Measurements from ENCODE around the gene UBL5. TPM values are rescaled to one million over a fixed set of nuclear protein-coding genes. Genes with fewer than 3 reads are reported as not detected.
"Not testable (repeated sequence)": the region's sequence is repeated elsewhere in the genome, so short reads cannot be mapped to it uniquely, and the experiment has no call there.

The UBL5 gene
- total RNA-seq, 2 experiments from 2014 or later = 354 to 362 TPM

- CTCF ChIA-PET = no interaction called here
- Mint-ChIP-seq H3K9me3 (ENCODE audit: low read depth) (no peaks in the 10 kb centered on the region), H3K36me3 (peaks cover 12% of the 10 kb centered on the region), H3K4me3 (no peak overlapping the region), H3K27ac (no peak overlapping the region), H3K27me3 (no peaks in the 10 kb centered on the region), H3K4me1 (peaks cover 29% of the 10 kb centered on the region)
- DNase-seq (no peak), ATAC-seq (no peak)
Observed at GRCh38 chr19:9823816-9824215, 3.9 kb upstream of the UBL5 start.

GRCh38 chr19:9828551-9829063, 889 bp downstream of the UBL5 start:
- H3K4me1 Mint-ChIP-seq = peaks cover 28% of the 10 kb centered on the region
- DNase-seq = no peak
- ATAC-seq = no peak
- peaks cover 23% of the 10 kb centered on the region for H3K36me3 Mint-ChIP-seq
- CTCF ChIA-PET = interaction anchor here (0.7 to 1.5 kb wide), 4 partner anchors 29 to 203 kb away, joined by 3 to 5 read pairs (median 4); no protein-coding TSS in a partner anchor
- H3K27me3 Mint-ChIP-seq = no peaks in the 10 kb centered on the region
- peak overlapping the region; percentile 98 for H3K27ac Mint-ChIP-seq
- peak overlapping the region; percentile 96 for H3K4me3 Mint-ChIP-seq
- no peaks in the 10 kb centered on the region for H3K9me3 Mint-ChIP-seq (ENCODE audit: low read depth)

GRCh38 chr19:9834307-9834725, 6.6 kb downstream of the UBL5 start:
- Mint-ChIP-seq H3K27me3 (no peaks in the 10 kb centered on the region), H3K4me3 (peak overlapping the region; percentile 90), H3K9me3 (ENCODE audit: low read depth) (no peaks in the 10 kb centered on the region), H3K4me1 (peaks cover 30% of the 10 kb centered on the region), H3K27ac (peak overlapping the region; percentile 92), H3K36me3 (peaks cover 17% of the 10 kb centered on the region)
- no peak for DNase-seq
- ATAC-seq = no peak
- CTCF ChIA-PET = interaction anchor here (1.2 to 1.5 kb wide), 3 partner anchors 15 to 166 kb away, joined by 3 to 10 read pairs (median 4); partner anchors contain the start of gene FBXL12

GRCh38 chr19:9834726-9835506, 7.2 kb downstream of the UBL5 start, which contains the start of gene PIN1:
TSS of gene PIN1 (plus strand) at chr19:9835318. CDS start at chr19:9835345, 27 bp downstream.
- ATAC-seq = peak; percentile 98
- Mint-ChIP-seq H3K27me3 (no peaks in the 10 kb centered on the region), H3K27ac (peak within 1 kb of the TSS; percentile 92), H3K4me3 (peak within 1 kb of the TSS; percentile 90), H3K4me1 (peaks cover 27% of the 10 kb centered on the region), H3K9me3 (ENCODE audit: low read depth) (no peaks in the 10 kb centered on the region), H3K36me3 (peaks cover 17% of the 10 kb centered on the region)
- DNase-seq = peak; percentile 100
- CTCF ChIA-PET = interaction anchor here (0.6 to 1.5 kb wide), 11 partner anchors 8 to 165 kb away, joined by 3 to 10 read pairs (median 3); partner anchors contain the start of genes FBXL12 and ZNF846

- CTCF ChIA-PET = interaction anchor here (0.6 to 1.5 kb wide), 10 partner anchors 8 to 165 kb away, joined by 3 to 10 read pairs (median 3); partner anchors contain the start of gene ZNF846
- Mint-ChIP-seq H3K27me3 (no peaks in the 10 kb centered on the region), H3K36me3 (peaks cover 15% of the 10 kb centered on the region), H3K4me1 (peaks cover 24% of the 10 kb centered on the region), H3K4me3 (peak overlapping the region; percentile 90), H3K9me3 (ENCODE audit: low read depth) (no peaks in the 10 kb centered on the region), H3K27ac (peak overlapping the region; percentile 82)
- ATAC-seq (no peak), DNase-seq (no peak)
Observed at GRCh38 chr19:9835507-9835949, 7.8 kb downstream of the UBL5 start.

- peaks cover 24% of the 10 kb centered on the region for H3K4me1 Mint-ChIP-seq
- no peaks in the 10 kb centered on the region for H3K9me3 Mint-ChIP-seq (ENCODE audit: low read depth)
- H3K36me3 Mint-ChIP-seq = peaks cover 19% of the 10 kb centered on the region
- peak overlapping the region; percentile 90 for H3K4me3 Mint-ChIP-seq
- no peak for DNase-seq
- H3K27ac Mint-ChIP-seq = peak overlapping the region; percentile 82
- H3K27me3 Mint-ChIP-seq = no peaks in the 10 kb centered on the region
- no peak for ATAC-seq
- CTCF ChIA-PET = interaction anchor here (0.8 to 1.0 kb wide), 2 partner anchors 9 to 68 kb away, joined by 3 read pairs; partner anchors contain the start of gene ZNF846
Observed at GRCh38 chr19:9836021-9836420, 8.3 kb downstream of the UBL5 start.

GRCh38 chr19:9838324-9838723, 10.6 kb downstream of the UBL5 start:
- Mint-ChIP-seq H3K4me3 (no peak overlapping the region), H3K27me3 (no peaks in the 10 kb centered on the region), H3K36me3 (peaks cover 40% of the 10 kb centered on the region), H3K27ac (no peak overlapping the region), H3K9me3 (ENCODE audit: low read depth) (no peaks in the 10 kb centered on the region), H3K4me1 (peaks cover 22% of the 10 kb centered on the region)
- CTCF ChIA-PET = no interaction called here
- no peak for ATAC-seq
- no peak for DNase-seq

- H3K9me3 Mint-ChIP-seq (ENCODE audit: low read depth) = no peaks in the 10 kb centered on the region
- H3K27me3 Mint-ChIP-seq = no peaks in the 10 kb centered on the region
- ATAC-seq (no peak), DNase-seq (no peak)
- H3K4me3 Mint-ChIP-seq = no peak overlapping the region
- peaks cover 49% of the 10 kb centered on the region for H3K36me3 Mint-ChIP-seq
- H3K27ac Mint-ChIP-seq = no peak overlapping the region
- H3K4me1 Mint-ChIP-seq = peaks cover 18% of the 10 kb centered on the region
- CTCF ChIA-PET = interaction anchor here (0.7 to 1.1 kb wide), 2 partner anchors 74 to 189 kb away, joined by 3 read pairs; no protein-coding TSS in a partner anchor
Observed at GRCh38 chr19:9839415-9839814, 11.7 kb downstream of the UBL5 start.

- H3K4me1 Mint-ChIP-seq = peaks cover 11% of the 10 kb centered on the region
- CTCF ChIA-PET = no interaction called here
- no peak overlapping the region for H3K27ac Mint-ChIP-seq
- peaks cover 59% of the 10 kb centered on the region for H3K36me3 Mint-ChIP-seq
- ATAC-seq (no peak), DNase-seq (no peak)
- H3K27me3 Mint-ChIP-seq = no peaks in the 10 kb centered on the region
- H3K4me3 Mint-ChIP-seq = no peak overlapping the region
- no peaks in the 10 kb centered on the region for H3K9me3 Mint-ChIP-seq (ENCODE audit: low read depth)
Observed at GRCh38 chr19:9842834-9843625, 15.3 kb downstream of the UBL5 start.

GRCh38 chr19:9843626-9844273, 16.0 kb downstream of the UBL5 start:
- ATAC-seq; H3K4me3 Mint-ChIP-seq; H3K27ac Mint-ChIP-seq; H3K9me3 Mint-ChIP-seq (ENCODE audit: low read depth); H3K27me3 Mint-ChIP-seq; DNase-seq; H3K4me1 Mint-ChIP-seq: not testable (repeated sequence)
- H3K36me3 Mint-ChIP-seq = peaks cover 57% of the 10 kb centered on the region
- CTCF ChIA-PET = interaction anchor here (1.5 kb wide), 1 partner anchor 14 kb away, joined by 3 read pairs; no protein-coding TSS in a partner anchor

- CTCF ChIA-PET = interaction anchor here (0.6 to 3.0 kb wide), 5 partner anchors 16 to 214 kb away, joined by 3 to 13 read pairs (median 3); no protein-coding TSS in a partner anchor
- H3K27ac Mint-ChIP-seq = peak overlapping the region; percentile 49
- peak; percentile 58 for DNase-seq
Observed at GRCh38 chr19:9847087-9847671, 19.5 kb downstream of the UBL5 start.

GRCh38 chr19:9848060-9848459, 20.3 kb downstream of the UBL5 start:
- H3K27me3 Mint-ChIP-seq = no peaks in the 10 kb centered on the region
- peaks cover 9% of the 10 kb centered on the region for H3K4me1 Mint-ChIP-seq
- DNase-seq = peak; percentile 58
- H3K36me3 Mint-ChIP-seq = peaks cover 23% of the 10 kb centered on the region
- H3K27ac Mint-ChIP-seq = peak overlapping the region; percentile 32
- no peaks in the 10 kb centered on the region for H3K9me3 Mint-ChIP-seq (ENCODE audit: low read depth)
- ATAC-seq = peak; percentile 50
- CTCF ChIA-PET = interaction anchor here (3.0 kb wide), 1 partner anchor 15 kb away, joined by 13 read pairs; no protein-coding TSS in a partner anchor
- no peak overlapping the region for H3K4me3 Mint-ChIP-seq

More at GRCh38 chr19:9847087-9847671, 19.5 kb downstream of the UBL5 start:
- peaks cover 9% of the 10 kb centered on the region for H3K4me1 Mint-ChIP-seq
- H3K9me3 Mint-ChIP-seq (ENCODE audit: low read depth) = no peaks in the 10 kb centered on the region
- no peaks in the 10 kb centered on the region for H3K27me3 Mint-ChIP-seq
- H3K36me3 Mint-ChIP-seq = peaks cover 31% of the 10 kb centered on the region
- H3K4me3 Mint-ChIP-seq = no peak overlapping the region
- peak; percentile 59 for ATAC-seq

Data from activated CD8-positive, alpha-beta memory T cell treated with anti-CD3 and anti-CD28 coated beads, Interleukin-2, amount 10 ng/mL, durations not matched to agents 7 days and 5 days (primary cell).